Activated CD4-positive, alpha-beta T cell treated with anti-CD3 and anti-CD28 coated beads, Interleukin-10, Interleukin-2, amounts not matched to agents 100 ng/mL and 50 ng/mL, durations not matched to agents 16 hours and 8 hours (primary cell): ENCODE results near the gene ZDHHC15.
A peak's percentile ranks its signal among the peaks of the same experiment; 100 is the strongest.
"Not testable (repeated sequence)": the region's sequence is repeated elsewhere in the genome, so short reads cannot be mapped to it uniquely, and the experiment has no call there.

Experiments used
- DNase-seq: peaks from one replicate; pipeline ENCODE4 v3.0.0-alpha.2; 2020

Gene ZDHHC15

GRCh38 chrX:75522565-75523431 lies at the start of gene ZDHHC15:
ZDHHC15 (minus strand) TSS chrX:75523037; CDS start chrX:75523024, 13 bp downstream.
- DNase-seq = peak; percentile 56

GRCh38 chrX:75560544-75560943 lies 37.7 kb upstream of the ZDHHC15 start:
- not testable (repeated sequence) for DNase-seq

DNA sequence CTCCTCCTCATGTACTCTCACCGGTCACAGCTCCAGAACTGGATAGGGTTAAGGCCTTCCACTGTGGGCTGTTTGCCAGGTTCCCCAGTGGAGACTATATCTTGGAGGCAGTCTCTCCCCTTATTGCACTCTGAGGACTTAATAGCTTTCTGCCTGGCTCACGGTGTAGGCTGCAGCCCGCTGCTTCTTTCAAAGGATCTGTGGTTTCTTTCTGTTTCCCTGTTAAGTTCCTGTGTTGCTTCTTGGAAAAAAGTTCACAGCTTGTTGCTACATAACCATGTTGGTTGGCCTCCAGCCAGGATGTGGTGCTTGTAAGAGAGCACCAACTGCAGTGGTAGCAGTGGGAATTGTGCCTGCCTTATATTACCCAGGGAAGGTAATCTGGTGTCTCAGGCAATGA lies 24.9 kb upstream of the ZDHHC15 start:
- no peak for DNase-seq

DNA sequence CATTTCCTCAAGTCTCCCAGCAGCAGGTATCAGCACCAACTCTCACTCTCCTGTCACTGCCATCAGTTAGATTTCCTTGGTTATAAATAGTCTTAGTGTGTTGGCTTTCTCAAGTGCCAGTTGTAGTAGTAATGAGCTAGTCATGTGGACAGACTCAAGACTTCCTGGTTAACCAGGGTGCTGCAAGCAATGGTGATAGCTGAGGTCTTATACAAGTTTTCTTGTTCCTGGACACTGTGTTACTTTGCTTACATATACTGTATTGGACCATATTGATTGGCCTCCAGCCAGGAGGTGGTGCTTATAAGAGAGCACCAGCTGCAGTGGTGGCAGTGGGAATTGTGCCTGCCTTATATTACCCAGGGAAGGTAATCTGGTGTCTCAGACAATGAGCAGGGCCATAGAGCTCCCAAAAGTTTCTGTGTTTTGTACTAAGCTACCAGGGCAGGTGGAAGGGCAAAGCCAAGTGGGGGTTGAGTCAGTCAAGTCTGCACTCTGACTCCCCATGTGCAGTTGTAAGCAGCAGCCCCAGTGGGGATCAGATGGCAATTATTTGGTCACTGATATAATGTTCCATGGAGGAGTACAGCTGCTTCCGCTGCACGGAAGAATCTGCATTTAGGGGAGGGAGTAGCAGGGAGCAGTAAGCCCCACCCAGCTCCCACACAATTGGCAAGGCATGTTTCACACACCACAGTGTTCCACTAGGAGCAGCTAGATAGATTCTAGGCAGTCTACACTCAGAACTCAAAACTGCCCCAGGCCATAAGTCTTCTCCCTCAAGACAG lies 24.1 kb upstream of the ZDHHC15 start:
- DNase-seq = no peak

DNA sequence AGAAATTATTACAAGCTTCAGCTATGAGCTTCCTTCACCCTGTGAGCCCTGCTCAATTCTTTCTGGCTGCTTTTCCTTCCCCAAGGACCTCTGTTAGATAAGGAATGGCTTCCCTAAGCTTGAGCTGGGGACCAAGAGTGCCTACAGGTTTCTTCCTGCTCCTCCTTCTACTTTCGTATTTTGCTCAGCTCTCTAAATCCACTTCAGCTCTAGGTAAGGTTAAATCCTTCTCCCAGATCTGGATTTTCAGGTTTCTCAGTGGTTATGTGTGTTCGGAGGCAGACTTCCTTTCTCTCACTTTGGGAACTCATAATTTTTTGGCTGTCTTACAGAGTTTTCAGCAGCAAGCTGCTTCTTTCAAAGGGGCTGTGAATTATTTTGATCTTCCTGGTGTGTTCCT lies 21.9 kb upstream of the ZDHHC15 start:
- no peak for DNase-seq

GRCh38 chrX:75483933-75484332 lies 38.9 kb downstream of the ZDHHC15 start:
- DNase-seq = no peak

DNA sequence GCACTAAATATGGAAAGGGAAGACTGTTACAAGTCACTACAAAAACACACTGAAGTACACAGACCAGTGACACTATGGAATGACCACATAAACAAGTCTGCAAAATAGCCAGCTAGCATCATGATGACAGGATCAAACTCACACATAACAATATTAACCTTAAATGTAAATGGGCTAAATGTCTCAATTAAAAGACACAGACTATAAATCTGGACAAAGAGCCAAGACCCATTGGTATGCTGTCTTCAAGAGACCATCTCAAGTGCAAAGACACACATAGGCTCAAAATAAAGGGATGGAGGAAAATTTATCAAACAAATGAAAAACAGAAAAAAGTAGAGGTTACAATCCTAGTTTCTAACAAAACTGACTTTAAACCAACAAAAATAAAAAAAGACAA lies 61.1 kb downstream of the ZDHHC15 start:
- not testable (repeated sequence) for DNase-seq

GRCh38 chrX:75421688-75422230 lies 101.1 kb downstream of the ZDHHC15 start:
- no peak for DNase-seq

DNA sequence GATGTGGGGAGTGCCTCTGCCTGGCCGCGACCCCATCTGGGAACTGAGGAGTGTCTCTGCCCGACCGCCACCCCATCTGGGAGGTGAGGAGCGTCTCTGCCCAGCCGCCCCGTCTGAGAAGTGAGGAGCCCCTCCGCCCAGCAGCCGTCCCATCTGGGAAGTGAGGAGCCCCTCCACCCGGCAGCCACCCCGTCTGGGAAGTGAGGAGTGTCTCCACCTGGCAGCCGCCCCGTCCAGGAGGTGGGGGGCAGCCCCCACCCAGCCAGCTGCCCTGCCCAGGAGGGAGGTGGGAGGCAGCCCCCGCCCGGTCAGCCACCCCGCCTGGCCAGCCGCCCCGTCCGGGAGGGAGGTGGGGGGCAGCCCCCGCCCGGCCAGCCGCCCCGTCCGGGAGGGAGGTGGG lies 115.7 kb downstream of the ZDHHC15 start:
- not testable (repeated sequence) for DNase-seq

DNA sequence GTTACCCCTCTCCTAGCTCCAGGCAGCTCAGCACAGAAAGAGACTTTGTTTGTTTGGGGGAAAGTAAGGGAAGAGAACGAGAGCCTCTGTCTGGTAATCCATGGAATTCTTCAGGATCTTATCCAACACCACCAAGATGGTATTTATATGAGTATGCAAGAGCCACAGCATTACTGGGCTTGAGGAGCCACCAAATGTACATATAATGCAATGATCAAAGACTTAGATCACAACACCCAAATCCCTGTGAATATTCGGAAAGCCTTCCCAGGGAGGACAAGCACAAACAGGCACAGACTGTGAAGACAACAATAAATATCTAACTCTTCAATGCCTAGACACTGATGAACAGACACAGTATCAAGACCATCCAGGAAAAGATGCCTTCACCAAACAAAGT lies 132.4 kb downstream of the ZDHHC15 start:
- no peak for DNase-seq

DNA sequence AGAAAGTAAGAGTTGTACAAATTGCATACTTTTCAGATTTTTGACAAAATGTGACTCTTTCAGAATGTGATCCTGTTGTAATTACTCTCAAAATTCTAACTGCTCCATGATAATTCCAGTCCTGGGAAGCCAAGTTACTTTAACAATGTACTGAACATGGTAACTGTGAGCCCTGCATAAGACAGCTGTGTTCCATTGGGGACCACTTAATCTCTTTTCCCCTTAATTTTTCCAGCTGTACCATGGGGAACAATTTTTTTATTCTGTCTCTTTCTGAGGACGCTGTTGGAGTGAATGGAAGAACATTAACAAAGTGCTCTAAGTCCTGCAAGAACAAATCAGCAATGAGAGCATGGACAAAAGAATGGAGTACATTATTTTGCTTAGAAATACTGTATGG lies 153.1 kb downstream of the ZDHHC15 start:
- no peak for DNase-seq

- DNase-seq = no peak
Observed at GRCh38 chrX:75366861-75367260, 156.0 kb downstream of the ZDHHC15 start.

DNA sequence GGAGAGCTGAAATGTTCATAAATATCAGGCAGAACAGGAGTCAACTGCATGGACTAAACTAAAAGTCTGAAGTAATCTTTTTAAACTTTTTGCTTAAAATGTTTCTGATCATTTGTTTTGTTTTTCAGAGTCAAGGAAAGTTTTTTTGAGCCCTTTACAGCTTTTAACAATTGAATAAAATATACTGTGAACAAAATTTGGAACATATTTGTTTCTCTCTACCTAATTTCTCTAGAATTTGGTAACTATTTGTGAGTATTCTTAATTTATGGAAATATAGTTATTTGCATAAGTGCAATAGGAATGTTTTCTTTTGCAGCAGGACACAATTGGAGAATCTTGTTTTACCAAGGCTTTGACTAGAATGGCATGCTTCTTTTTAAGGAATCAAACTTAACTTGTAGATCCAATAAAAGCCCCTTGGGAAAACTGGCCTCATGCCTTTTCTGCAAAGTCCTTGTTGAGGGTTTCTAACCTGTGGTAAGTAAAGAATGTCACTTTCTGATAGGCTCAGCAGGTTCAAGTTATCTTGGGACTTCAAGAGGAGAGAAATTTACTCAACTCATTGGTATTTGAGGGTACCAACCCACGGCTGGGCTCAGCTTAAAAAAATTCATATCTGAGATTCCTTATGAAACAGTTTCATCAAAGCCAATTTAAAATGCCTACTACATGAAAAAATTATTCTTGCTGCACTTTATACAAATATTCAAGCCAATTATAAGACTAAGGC lies 157.4 kb downstream of the ZDHHC15 start:
- no peak for DNase-seq

GRCh38 chrX:75361788-75362187 lies 161.0 kb downstream of the ZDHHC15 start:
- DNase-seq = no peak

DNA sequence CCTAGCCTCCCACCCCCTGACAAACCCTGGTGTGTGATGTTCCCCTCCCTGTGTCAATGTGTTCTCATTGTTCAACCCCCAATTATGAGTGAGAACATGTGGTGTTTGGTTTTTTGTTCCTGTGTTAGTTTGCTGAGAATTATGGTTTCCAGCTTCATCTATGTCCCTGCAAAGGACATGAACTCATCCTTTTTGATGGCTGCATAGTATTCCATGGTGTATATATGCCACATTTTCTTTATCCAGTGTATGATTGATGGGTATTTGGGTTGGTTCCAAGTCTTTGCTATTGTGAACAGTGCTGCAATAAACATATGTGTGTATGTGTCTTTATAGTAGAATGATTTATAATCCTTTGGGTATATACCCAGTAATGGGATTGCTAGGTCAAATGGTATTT lies 174.2 kb downstream of the ZDHHC15 start:
- DNase-seq = not testable (repeated sequence)

- no peak for DNase-seq
Observed at GRCh38 chrX:75337525-75337924, 185.3 kb downstream of the ZDHHC15 start.

DNA sequence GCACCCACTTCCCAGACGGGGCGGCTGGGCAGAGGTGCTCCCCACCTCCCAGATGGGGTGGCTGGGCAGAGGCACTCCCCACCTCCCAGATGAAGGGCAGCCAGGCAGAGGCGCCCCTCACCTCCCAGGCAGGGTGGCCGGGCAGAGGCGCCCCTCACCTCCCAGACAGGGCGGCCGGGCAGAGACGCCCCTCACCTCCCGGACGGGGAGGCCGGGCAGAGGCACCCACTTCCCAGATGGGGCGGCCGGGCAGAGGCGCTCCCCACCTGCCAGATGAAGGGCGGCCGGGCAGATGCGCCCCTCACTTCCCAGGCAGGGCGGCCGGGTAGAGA lies 187.7 kb downstream of the ZDHHC15 start:
- DNase-seq = no peak

GRCh38 chrX:75334407-75335126 lies 188.3 kb downstream of the ZDHHC15 start:
- DNase-seq = not testable (repeated sequence)

- DNase-seq = no peak
Observed at GRCh38 chrX:75327607-75328006, 195.2 kb downstream of the ZDHHC15 start.
